Fibroblast of lung (primary cell): ENCODE measurements around the gene SPTB.

Experiments used
- CTCF ChIP-seq, 2 donors: IDR thresholded peaks in 1 of 2; conservative IDR thresholded peaks in 1 of 2; 1 replicate in 1 of 2; 2 replicates in 1 of 2; pipeline ENCODE4 v1.5.1; 2011 to 2012; ENCODE audit warnings: low read length in 2 of 2, control low read depth in 1 of 2, inconsistent platforms in 1 of 2, low read depth in 1 of 2, mild to moderate bottlenecking in 1 of 2
- EZH2 ChIP-seq: IDR thresholded peaks from 2 replicates; pipeline ENCODE4 v1.5.1; 2012; ENCODE audit warnings: low read length, control low read depth, mild to moderate bottlenecking; ENCODE audit errors: missing control alignments

DNA sequence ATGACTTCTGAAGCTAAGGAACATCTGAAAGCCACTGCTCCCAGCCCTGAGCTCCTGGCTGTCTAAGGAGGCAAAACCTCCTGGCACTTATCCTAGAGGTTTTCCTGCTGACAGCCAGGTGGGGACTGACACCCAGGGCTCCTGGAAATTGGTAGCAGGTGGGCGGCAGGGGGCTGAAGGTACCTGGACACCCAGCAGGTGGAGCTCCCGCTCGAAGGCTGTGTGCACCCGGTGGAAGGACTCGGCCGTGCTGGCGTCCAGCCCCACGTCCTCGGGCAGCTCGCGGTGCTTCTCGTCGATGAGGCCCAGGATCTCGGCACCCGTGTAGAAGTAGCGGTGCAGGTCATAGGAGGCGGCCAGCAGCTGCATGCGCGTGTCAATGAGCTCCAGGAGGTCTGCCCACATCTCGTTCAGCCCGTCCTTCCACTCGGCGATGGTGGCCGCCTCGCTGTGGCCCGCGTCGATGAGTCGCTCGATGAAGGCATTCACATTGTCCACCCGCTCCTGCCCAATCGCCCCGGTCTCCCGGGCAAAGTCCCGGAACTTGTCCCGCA is 107.2 kb downstream of the SPTB start:
- TF ChIP-seq CTCF (conservative IDR thresholded peaks at IDR 0.05 in 1 of 2, IDR thresholded peaks at IDR 0.05 in 1 of 2; ENCODE audit: low read depth in 1 of 2, low read length in 2 of 2) (no peak), EZH2 (no peak)
